ENCODE results near the gene MYBPC3. TPM values are rescaled to one million over a fixed set of nuclear protein-coding genes. Genes with fewer than 3 reads are reported as not detected.

The MYBPC3 gene
- not detected in 2 replicates for total RNA-seq

GRCh38 chr11:47352556-47352955 is at the start of gene MYBPC3:
TSS of gene MYBPC3 (minus strand) at chr11:47352702. CDS start at chr11:47352647, 55 bp downstream.

DNA sequence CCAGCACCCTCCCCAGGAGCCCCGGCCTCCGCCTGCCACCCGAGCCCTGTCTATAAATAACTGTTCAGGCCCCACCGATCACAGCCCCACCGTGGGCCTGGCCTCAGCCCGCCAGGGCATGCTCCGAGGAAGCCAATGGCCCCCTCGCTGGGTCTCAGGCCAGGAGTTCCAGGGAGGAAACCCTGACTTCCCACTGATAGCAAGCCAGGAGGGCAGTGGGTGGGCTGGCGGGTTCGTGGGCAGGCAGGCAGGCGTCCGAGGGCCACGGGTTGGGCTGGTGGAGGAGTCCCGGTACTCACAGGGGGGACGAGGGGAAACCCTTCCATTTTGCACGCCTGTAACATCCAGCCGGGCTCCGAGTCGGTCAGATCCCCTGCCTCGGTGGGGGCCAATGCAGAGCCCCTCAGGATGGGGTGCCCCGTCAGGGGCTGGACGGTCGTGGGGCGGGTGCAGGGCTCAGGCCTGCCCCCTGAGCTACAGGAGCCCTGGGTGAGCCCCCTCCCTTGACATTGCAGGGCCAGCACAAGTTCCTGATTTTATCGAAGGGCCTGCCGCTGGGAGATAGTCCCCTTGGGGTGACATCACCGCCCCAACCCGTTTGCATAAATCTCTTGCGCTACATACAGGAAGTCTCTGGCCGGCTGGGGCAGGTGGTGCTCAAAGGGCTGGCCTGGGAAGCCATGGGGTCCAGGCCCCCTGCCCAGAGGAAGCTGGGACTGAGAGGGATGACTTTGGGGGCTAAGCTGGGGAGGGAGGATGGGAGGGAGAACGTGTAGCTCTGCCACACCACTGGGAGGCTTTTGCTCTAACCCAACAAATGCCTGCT is 25.7 kb upstream of the MYBPC3 start, which contains the start of gene SPI1:
Gene SPI1 (minus strand): TSS at position 538 of the 826 bp plus-strand sequence. CDS start 194 bp downstream, at position 344.

Other genes starting within 250 kb of the MYBPC3 start
- gene ARFGAP2, start 175.8 kb downstream of the MYBPC3 start, total RNA-seq, result 67.5 and 71.2 TPM in 2 replicates
- gene PACSIN3, start 166.3 kb downstream of the MYBPC3 start, total RNA-seq, result 35.8 and 35.9 TPM in 2 replicates
- gene DDB2, start 137.7 kb downstream of the MYBPC3 start, total RNA-seq, result 11.1 and 21.1 TPM in 2 replicates
- gene ACP2, start 103.9 kb downstream of the MYBPC3 start, total RNA-seq, result 23.2 and 28.6 TPM in 2 replicates
- 27.4 and 29.6 TPM in 2 replicates for gene NR1H3, start 94.7 kb downstream of the MYBPC3 start, total RNA-seq
- gene MADD, start 82.6 kb downstream of the MYBPC3 start, total RNA-seq, result 10.7 and 13.1 TPM in 2 replicates
- not detected in 2 replicates for gene SPI1, start 25.8 kb upstream of the MYBPC3 start, total RNA-seq
- 92.1 and 188 TPM in 2 replicates for gene SLC39A13, start 55.9 kb upstream of the MYBPC3 start, total RNA-seq
- gene PSMC3, start 73.7 kb upstream of the MYBPC3 start, total RNA-seq, result 110 and 120 TPM in 2 replicates
- 2.6 TPM in 1 of 2 replicates, not detected in the other for gene RAPSN, start 96.4 kb upstream of the MYBPC3 start, total RNA-seq
- 28.8 and 29.1 TPM in 2 replicates for gene CELF1, start 200.4 kb upstream of the MYBPC3 start, total RNA-seq
- 82.1 and 92.9 TPM in 2 replicates for gene PTPMT1, start 212.9 kb upstream of the MYBPC3 start, total RNA-seq
- 13.1 and 13.6 TPM in 2 replicates for gene KBTBD4, start 226.3 kb upstream of the MYBPC3 start, total RNA-seq
- gene NDUFS3, start 226.4 kb upstream of the MYBPC3 start, total RNA-seq, result 62.2 and 68.1 TPM in 2 replicates
- 0.12 and 1.3 TPM in 2 replicates for gene FAM180B, start 234.0 kb upstream of the MYBPC3 start, total RNA-seq
- 0.60 and 0.70 TPM in 2 replicates for gene C1QTNF4, start 241.7 kb upstream of the MYBPC3 start, total RNA-seq